ENCODE data around the gene SH3PXD2A.

DNA sequence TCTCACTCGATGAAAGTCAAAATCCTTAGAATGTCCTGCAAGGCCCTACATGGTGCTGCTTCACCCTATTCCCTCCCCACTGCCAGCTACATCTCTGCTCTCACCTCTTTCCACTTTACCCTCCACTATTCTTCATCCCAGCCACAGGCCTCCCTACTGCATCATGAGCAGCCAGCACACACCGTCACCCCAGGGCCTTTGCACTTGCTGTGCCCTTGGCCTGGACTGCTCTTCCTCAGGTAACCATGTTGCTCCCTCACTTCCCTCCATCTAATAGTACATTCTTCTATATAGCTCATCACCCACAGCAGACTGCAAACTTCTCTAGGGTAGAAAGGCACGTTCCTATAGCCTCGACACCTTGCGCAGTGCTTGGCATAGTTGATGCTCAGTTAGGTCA, 167.7 kb downstream of the SH3PXD2A start:
- TF ChIP-seq POLR2A (IDR thresholded peaks at IDR 0.05; ENCODE audit: low read depth, low read length), result no peak
- no peak for TF ChIP-seq POLR2AphosphoS5 (IDR thresholded peaks at IDR 0.05; ENCODE audit: low read depth, low read length)
